ENCODE data around the gene SLC7A8. TPM values are rescaled to one million over a fixed set of nuclear protein-coding genes. Genes with fewer than 3 reads are reported as not detected.
A peak's percentile ranks its signal among the peaks of the same experiment; 100 is the strongest.

Gene SLC7A8
- total and polyA plus RNA-seq, 11 donors = 7.3 to 34.1 (median 14.2) TPM

- peaks cover 6 to 39% (median 30%) of the 10 kb centered on the region in 12 donors for H3K4me1 ChIP-seq
Measured at GRCh38 chr14:23154964-23155587, 28.4 kb downstream of the SLC7A8 start.

DNA sequence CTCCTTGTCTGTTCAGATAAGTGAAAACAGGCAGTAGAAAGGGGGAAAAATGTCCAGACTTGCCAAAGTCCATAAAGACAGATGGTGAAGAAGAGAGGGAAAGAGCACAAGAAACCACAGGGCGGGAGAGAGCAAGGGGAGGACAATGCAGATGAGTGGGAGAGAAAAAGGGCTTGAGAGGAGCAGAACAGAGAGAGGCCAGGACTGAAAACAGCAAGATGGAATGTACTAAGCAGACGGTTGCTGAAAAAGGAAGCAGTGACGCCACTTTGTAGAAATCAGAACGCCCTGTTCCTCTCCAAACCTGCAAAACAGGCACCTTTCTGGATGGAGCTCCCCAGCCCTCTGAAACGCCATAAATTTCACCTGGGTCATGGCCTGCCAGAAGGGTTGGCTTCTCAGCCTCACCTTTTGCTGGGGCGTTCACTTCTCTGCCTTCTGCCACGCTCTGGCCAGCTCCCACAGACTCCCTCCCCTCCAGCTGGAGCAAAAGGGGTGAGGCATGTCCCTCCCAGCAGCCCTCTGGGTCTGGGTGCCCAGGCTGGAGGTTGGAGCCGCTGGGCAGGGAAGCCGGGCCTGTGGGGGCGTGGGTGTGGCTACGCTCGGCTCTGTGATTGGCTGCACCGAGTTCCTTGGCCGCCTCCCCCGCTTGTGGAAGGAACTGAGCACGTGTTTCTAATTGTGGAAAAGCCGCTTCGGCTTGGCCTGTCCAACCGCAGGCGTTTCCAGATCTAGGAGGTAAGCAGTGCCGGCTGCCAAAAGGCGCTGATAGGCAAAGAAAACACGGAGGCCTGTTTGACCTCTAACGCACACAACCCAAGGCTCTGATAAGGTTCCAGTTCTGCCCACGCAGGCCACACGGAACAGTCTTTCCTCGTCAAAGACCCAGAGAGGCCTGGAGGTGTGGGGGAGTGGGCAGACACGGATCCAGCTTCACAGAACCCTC is 29.3 kb downstream of the SLC7A8 start:
- ATAC-seq (peak; percentile 86 to 93 (median 91)), DNase-seq (peak; percentile 89 to 96 (median 92))
- Histone ChIP-seq H3K27me3 (no peaks in the 10 kb centered on the region), H3K27ac (peak overlapping the region; percentile 81 to 96 (median 90)), H3K4me1 (peaks cover 6 to 38% (median 29%) of the 10 kb centered on the region in 12 donors), H3K9me3 (no peaks in the 10 kb centered on the region), H3K4me3 (peak overlapping the region in 11 of 12 donors; percentile 0 to 52 (median 38)), H3K36me3 (no peaks in the 10 kb centered on the region)
- WGBS, 4 donors = 11 to 18% (median 15%) methylated on average over 22 to 28 of the region's 28 CpGs
- no peak for TF ChIP-seq CTCF (IDR thresholded peaks at IDR 0.05)
- peak in 1 of 2 donors; percentile 78 for TF ChIP-seq POLR2A (IDR thresholded peaks at IDR 0.05)
- intact Hi-C loops (cut with DNase I) = loop anchor here in 1 of 10 donors (1.0 to 2.0 kb wide), 3 partner anchors 12 to 31 kb away; partner anchors contain the start of gene SLC7A8

More at GRCh38 chr14:23154964-23155587, 28.4 kb downstream of the SLC7A8 start:
- no peaks in the 10 kb centered on the region for H3K27me3 ChIP-seq
- TF ChIP-seq CTCF (IDR thresholded peaks at IDR 0.05) (no peak), POLR2A (IDR thresholded peaks at IDR 0.05) (peak in 1 of 2 donors; percentile 34)
- ATAC-seq (peak; percentile 70 to 86 (median 84)), DNase-seq (peak; percentile 74 to 91 (median 79))
- no peaks in the 10 kb centered on the region for H3K9me3 ChIP-seq
- peak overlapping the region in 9 of 12 donors; percentile 29 to 52 (median 40) for H3K4me3 ChIP-seq
- H3K27ac ChIP-seq = peak overlapping the region; percentile 81 to 96 (median 90)
- 20 to 27% (median 25%) methylated on average over 10 of the region's 10 CpGs for WGBS, 4 donors
- no peaks in the 10 kb centered on the region for H3K36me3 ChIP-seq
- intact Hi-C loops (cut with DNase I) = loop anchor here in 3 of 10 donors (1.0 to 5.0 kb wide), 4 partner anchors 13 to 33 kb away; partner anchors contain the start of gene SLC7A8 (in 1 of the 3)

DNA sequence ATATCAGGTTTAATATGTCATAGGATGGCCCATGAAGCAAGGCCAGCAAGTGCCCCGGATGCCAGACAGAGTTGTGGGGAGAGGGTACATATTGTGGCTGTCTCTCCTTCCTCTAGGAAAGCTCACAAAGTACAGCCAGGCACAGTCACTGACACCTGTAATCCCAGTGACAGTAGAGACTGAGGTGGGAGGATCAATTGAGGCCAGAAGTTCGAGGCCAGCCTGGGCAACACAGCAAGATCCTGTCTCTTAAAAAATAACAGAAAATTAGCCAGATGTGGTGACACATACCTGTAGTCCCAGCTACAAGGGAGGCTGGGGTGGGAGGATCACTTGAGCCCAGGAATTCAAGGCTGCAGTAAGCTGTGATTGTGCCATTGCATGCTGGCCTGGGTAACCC is 32.1 kb downstream of the SLC7A8 start:
- no peak for ATAC-seq
- no peaks in the 10 kb centered on the region for H3K27me3 ChIP-seq
- 73 to 87% (median 86%) methylated on average over 2 of the region's 2 CpGs for WGBS, 4 donors
- H3K4me1 ChIP-seq = peaks cover 6 to 49% (median 31%) of the 10 kb centered on the region in 12 donors
- no peak overlapping the region for H3K4me3 ChIP-seq
- H3K9me3 ChIP-seq = no peaks in the 10 kb centered on the region
- TF ChIP-seq CTCF (IDR thresholded peaks at IDR 0.05) (no peak), POLR2A (IDR thresholded peaks at IDR 0.05) (no peak)
- peak overlapping the region in 1 of 12 donors; percentile 89 for H3K27ac ChIP-seq
- intact Hi-C loops (cut with DNase I) = no loop called here
- H3K36me3 ChIP-seq = no peaks in the 10 kb centered on the region
- DNase-seq = no peak

- H3K27me3 ChIP-seq = no peaks in the 10 kb centered on the region
- H3K4me1 ChIP-seq = peaks cover 3 to 50% (median 23%) of the 10 kb centered on the region in 12 donors
- no peaks in the 10 kb centered on the region for H3K36me3 ChIP-seq
- TF ChIP-seq CTCF (IDR thresholded peaks at IDR 0.05) = no peak
- no peak for TF ChIP-seq POLR2A (IDR thresholded peaks at IDR 0.05)
- ATAC-seq (no peak), DNase-seq (no peak)
- H3K9me3 ChIP-seq = no peaks in the 10 kb centered on the region
- no peak overlapping the region for H3K4me3 ChIP-seq
- intact Hi-C loops (cut with DNase I) = no loop called here
- peak overlapping the region in 1 of 12 donors; percentile 12 for H3K27ac ChIP-seq
Measured at GRCh38 chr14:23149745-23150144, 33.7 kb downstream of the SLC7A8 start.

Data from heart left ventricle (tissue), 16 donors.